DMS114 treated with DMSO at 0.1 percent for 48 hours (cell line): ENCODE measurements around the gene KPNA4.
"Not testable (repeated sequence)": the region's sequence is repeated elsewhere in the genome, so short reads cannot be mapped to it uniquely, and the experiment has no call there.

Experiments
- DNase-seq: peaks from one replicate; lab custom pipeline; 2025; ENCODE audit not compliant: unreplicated experiment; lab: John Stamatoyannopoulos, UW

KPNA4 gene

GRCh38 chr3:160452251-160452650, 113.1 kb downstream of the KPNA4 start:
- DNase-seq = not testable (repeated sequence)

GRCh38 chr3:160451602-160452001, 113.8 kb downstream of the KPNA4 start:
- no peak for DNase-seq

GRCh38 chr3:160450846-160451245, 114.5 kb downstream of the KPNA4 start:
- DNase-seq = no peak

GRCh38 chr3:160449636-160450598, 115.5 kb downstream of the KPNA4 start, which contains the start of gene TRIM59:
TSS of gene TRIM59 (minus strand) at chr3:160449786. CDS start at chr3:160439183, 10,603 bp downstream.
- DNase-seq = peak; percentile 94

- peak; percentile 76 for DNase-seq
Observed at GRCh38 chr3:160448845-160449635, 116.3 kb downstream of the KPNA4 start.

GRCh38 chr3:160447544-160447943, 117.8 kb downstream of the KPNA4 start:
- no peak for DNase-seq

GRCh38 chr3:160446522-160447056, 118.8 kb downstream of the KPNA4 start:
- no peak for DNase-seq

GRCh38 chr3:160445854-160446253, 119.5 kb downstream of the KPNA4 start:
- DNase-seq = no peak
